IMR-90 (cell line): ENCODE results near the gene RIC3. TPM values are rescaled to one million over a fixed set of nuclear protein-coding genes. Genes with fewer than 3 reads are reported as not detected.

Experiments used
- ATAC-seq: fragments of 200-7000 bp; cut with Tn5 transposase; 2 replicates; pipeline ENCODE4 v1.9.1; 2020; ENCODE audit warnings: low read depth, mild to moderate bottlenecking, moderate library complexity
- Bru-seq: library from RNA; stranded (reverse); fragments of 400-500 nt; gene quantifications from one replicate; lab custom pipeline; 2021; lab: Mats Ljungman, UMichigan
- BruChase-seq, 2 experiments: library from RNA; stranded (reverse); fragments of 400-500 nt; gene quantifications; one replicate each; lab custom pipeline; 2021; lab: Mats Ljungman, UMichigan
- BruUV-seq: library from RNA; stranded (reverse); fragments of 400-500 nt; replicated peaks from 2 replicates; lab custom pipeline; 2021; lab: Mats Ljungman, UMichigan
- CTCF ChIA-PET: fragments of 300-600 bp; formaldehyde crosslinking; extraction: SDS; loops from one replicate; lab custom pipeline; 2021; ENCODE audit warnings: antibody characterized with exemption; lab: Yijun Ruan, JAX
- POLR2A ChIA-PET: fragments of 300-600 bp; sonication (Branson Sonifier 250); formaldehyde crosslinking; loops from one replicate; lab custom pipeline; 2022; ENCODE audit warnings: antibody characterized with exemption; ENCODE audit not compliant: unreplicated experiment; lab: Charles Lee
- DNase-seq: peaks from one replicate; pipeline ENCODE4 v3.0.0; 2013
- H2AFZ ChIP-seq: replicated peaks from 2 replicates; pipeline ENCODE3; 2013; ENCODE audit warnings: low read length, mild to moderate bottlenecking; ENCODE audit not compliant: poor library complexity
- H2AK5ac ChIP-seq: 2 replicates; pipeline ENCODE4 v1.6.1; 2013; ENCODE audit warnings: low read depth, low read length, inconsistent platforms
- H2AK9ac ChIP-seq: replicated peaks from 2 replicates; pipeline ENCODE3; 2013; ENCODE audit warnings: mild to moderate bottlenecking, low read depth, low read length, moderate library complexity; ENCODE audit not compliant: poor library complexity
- H2BK120ac ChIP-seq: 2 replicates; pipeline ENCODE4 v1.6.1; 2013; ENCODE audit warnings: low read depth, low read length, inconsistent platforms
- H2BK15ac ChIP-seq: 3 replicates; pipeline ENCODE4 v1.6.1; 2013; ENCODE audit warnings: low read depth, low read length, inconsistent platforms
- H2BK20ac ChIP-seq: 2 replicates; pipeline ENCODE4 v1.6.1; 2013; ENCODE audit warnings: low read depth, mild to moderate bottlenecking, inconsistent platforms, low read length, moderate library complexity
- H2BK5ac ChIP-seq: 2 replicates; pipeline ENCODE4 v1.6.1; 2013; ENCODE audit warnings: mild to moderate bottlenecking, low read depth, low read length, inconsistent platforms; ENCODE audit not compliant: poor library complexity, severe bottlenecking
- H3K14ac ChIP-seq: replicated peaks from 2 replicates; pipeline ENCODE4 v1.6.1; 2013; ENCODE audit warnings: low read depth, low read length, inconsistent platforms
- H3K18ac ChIP-seq: 2 replicates; pipeline ENCODE4 v1.6.1; 2013; ENCODE audit warnings: low read depth, low read length, control low read depth
- H3K23ac ChIP-seq: 2 replicates; pipeline ENCODE4 v1.6.1; 2013; ENCODE audit warnings: low read depth, low read length, inconsistent platforms
- H3K27ac ChIP-seq: 2 replicates; pipeline ENCODE4 v1.5.1; 2013; ENCODE audit warnings: mild to moderate bottlenecking, control low read depth, low read length; ENCODE audit not compliant: insufficient read depth
- H3K27me3 ChIP-seq: 2 replicates; pipeline ENCODE4 v1.6.1; 2013; ENCODE audit warnings: low read length; ENCODE audit not compliant: control insufficient read depth, insufficient read depth
- H3K36me3 ChIP-seq: 2 replicates; pipeline ENCODE4 v1.6.1; 2013; ENCODE audit warnings: low read length, mixed read lengths; ENCODE audit not compliant: control insufficient read depth, insufficient read depth
- H3K4ac ChIP-seq: 2 replicates; pipeline ENCODE4 v1.6.1; 2013; ENCODE audit warnings: low read depth, low read length, inconsistent platforms
- H3K4me1 ChIP-seq: 2 replicates; pipeline ENCODE4 v1.6.1; 2013; ENCODE audit warnings: low read length, mixed read lengths; ENCODE audit not compliant: control insufficient read depth, insufficient read depth
- H3K4me2 ChIP-seq: 2 replicates; pipeline ENCODE4 v1.6.1; 2013; ENCODE audit warnings: low read depth, mild to moderate bottlenecking, control low read depth, low read length, moderate library complexity
- H3K4me3 ChIP-seq: 2 replicates; pipeline ENCODE4 v1.5.1; 2013; ENCODE audit warnings: low read depth, mild to moderate bottlenecking, control low read depth, low read length, moderate library complexity; ENCODE audit not compliant: insufficient read depth
- H3K56ac ChIP-seq: 2 replicates; pipeline ENCODE4 v1.6.1; 2013; ENCODE audit warnings: low read length, inconsistent platforms; ENCODE audit not compliant: insufficient read depth; ENCODE audit errors: extremely low read depth
- H3K79me1 ChIP-seq, 2 experiments: 2 replicates each; pipeline ENCODE4 v1.6.1; 2013; ENCODE audit warnings: low read length in 2 of 2, inconsistent platforms in 1 of 2, low read depth in 1 of 2
- H3K9ac ChIP-seq: 2 replicates; pipeline ENCODE4 v1.6.1; 2013; ENCODE audit warnings: low read depth, low read length, control low read depth
- H3K9me1 ChIP-seq: 2 replicates; pipeline ENCODE4 v1.6.1; 2013; ENCODE audit warnings: low read length, inconsistent platforms; ENCODE audit not compliant: insufficient read depth
- H3K9me3 ChIP-seq: 2 replicates; pipeline ENCODE4 v1.6.1; 2013; ENCODE audit warnings: low read length; ENCODE audit not compliant: control insufficient read depth, insufficient read depth
- H4K20me1 ChIP-seq: 2 replicates; pipeline ENCODE4 v1.6.1; 2013; ENCODE audit warnings: low read length, inconsistent platforms; ENCODE audit not compliant: insufficient read depth
- H4K5ac ChIP-seq: 2 replicates; pipeline ENCODE4 v1.6.1; 2013; ENCODE audit warnings: mild to moderate bottlenecking, low read depth, low read length, control low read depth
- H4K8ac ChIP-seq, 2 experiments: 2 replicates each; pipeline ENCODE4 v1.6.1; 2013; ENCODE audit warnings: low read depth in 2 of 2, low read length in 2 of 2, control low read depth in 1 of 2, inconsistent platforms in 1 of 2
- H4K91ac ChIP-seq: 2 replicates; pipeline ENCODE4 v1.6.1; 2013; ENCODE audit warnings: low read depth, low read length, inconsistent platforms; ENCODE audit not compliant: insufficient read depth
- BHLHE40 ChIP-seq: fragments of 150-350 bp; IDR thresholded peaks from 2 replicates; pipeline ENCODE4 v1.6.1; 2016; ENCODE audit warnings: mild to moderate bottlenecking, low read depth, low read length
- CEBPB ChIP-seq: IDR thresholded peaks from 2 replicates; pipeline ENCODE4 v1.6.1; 2012; ENCODE audit warnings: low read depth, low read length, improper control_type of control experiment
- CHD1 ChIP-seq: IDR thresholded peaks from 2 replicates; pipeline ENCODE4 v1.6.1; 2012; ENCODE audit warnings: low read depth, low read length, improper control_type of control experiment
- CTCF ChIP-seq: conservative IDR thresholded peaks from 2 replicates; pipeline ENCODE4 v1.5.1; 2012; ENCODE audit warnings: mild to moderate bottlenecking, low read depth, low read length, improper control_type of control experiment
- FOS ChIP-seq: fragments of 150-350 bp; IDR thresholded peaks from 2 replicates; pipeline ENCODE4 v1.6.1; 2016; ENCODE audit warnings: low read depth, low read length
- MAZ ChIP-seq: IDR thresholded peaks from 2 replicates; pipeline ENCODE4 v1.6.1; 2012; ENCODE audit warnings: low read depth, mild to moderate bottlenecking, low read length, improper control_type of control experiment, moderate library complexity, borderline replicate concordance
- MXI1 ChIP-seq: IDR thresholded peaks from 2 replicates; pipeline ENCODE4 v1.6.1; 2012; ENCODE audit warnings: low read depth, mild to moderate bottlenecking, low read length, moderate library complexity, borderline replicate concordance
- NFE2L2 ChIP-seq: fragments of 150-350 bp; IDR thresholded peaks from 2 replicates; pipeline ENCODE4 v1.6.1; 2016; ENCODE audit warnings: low read depth, mild to moderate bottlenecking, low read length
- RAD21 ChIP-seq: IDR thresholded peaks from 2 replicates; pipeline ENCODE4 v1.6.1; 2012; ENCODE audit warnings: low read length, improper control_type of control experiment
- RCOR1 ChIP-seq: IDR thresholded peaks from 2 replicates; pipeline ENCODE4 v1.6.1; 2012; ENCODE audit warnings: mild to moderate bottlenecking, low read length, improper control_type of control experiment; ENCODE audit not compliant: insufficient replicate concordance
- RFX5 ChIP-seq: IDR thresholded peaks from 2 replicates; pipeline ENCODE4 v1.8.0; 2012; ENCODE audit warnings: low read depth, mild to moderate bottlenecking, low read length, moderate library complexity
- SMC3 ChIP-seq: fragments of 150-350 bp; IDR thresholded peaks from 2 replicates; pipeline ENCODE4 v1.6.1; 2016; ENCODE audit warnings: low read depth, mild to moderate bottlenecking, antibody characterized with exemption, low read length, moderate library complexity
- WGBS, 2 experiments: methylation state at CpG; one replicate each; pipeline versions ENCODE4 v1.1.5 to v1.1.7; 2013; ENCODE audit warnings: missing lambda C conversion rate in 2 of 2; ENCODE audit not compliant: insufficient read length in 1 of 2; ENCODE audit errors: extremely low coverage in 2 of 2; 5-methylcytosine and 5-hydroxymethylcytosine counted together
- dilution Hi-C: fragments of 300-500 bp; cut with HindIII; formaldehyde crosslinking; loops from one replicate; pipeline ENCODE4 v1.14.3; 2018; ENCODE audit warnings: low sequenced_read_pairs; ENCODE audit not compliant: unreplicated experiment
- in situ Hi-C: fragments of 300-500 bp; cut with MboI; formaldehyde crosslinking; loops from 3 replicates; pipeline ENCODE4 v1.14.3; 2019; ENCODE audit warnings: low sequenced_read_pairs, inconsistent platforms, mixed read lengths
- intact Hi-C: fragments of 100-400 bp; cut with micrococcal nuclease; formaldehyde crosslinking; loops from 2 replicates; pipeline ENCODE4 v1.10.0; 2022
- long read RNA-seq: library from polyadenylated mRNA; unstranded; transcript quantifications from one replicate; pipeline ENCODE4 v2.0.0, GENCODE V29; 2021; ENCODE audit not compliant: unreplicated experiment
- polyA plus RNA-seq, 3 experiments: library from polyadenylated mRNA; depleted of rRNA; stranded (reverse); fragments of >200 nt; gene quantifications; 2 replicates each; pipeline ENCODE4 v1.2.3, GENCODE V29; 2012; ENCODE audit warnings: low replicate concordance in 1 of 3
- total RNA-seq: library from RNA; depleted of rRNA; stranded (reverse); fragments of >200 nt; gene quantifications from 2 replicates; pipeline ENCODE4 v1.2.3, GENCODE V29; 2012; rRNA removed
- TF ChIP-seq, protein P1 (sequence below): fragments of 150-350 bp; IDR thresholded peaks from 2 replicates; pipeline ENCODE4 v1.6.1; 2017; ENCODE audit warnings: mild to moderate bottlenecking, antibody characterized with exemption, low read length, low read depth

RIC3 gene
- not detected in 2 replicates for total RNA-seq
- not detected in 2 replicates for polyA plus RNA-seq (2012; rRNA removed)
- polyA plus RNA-seq (2012; cell fraction: cytosol; rRNA removed) = not detected in 2 replicates
- 0.04 and 0.14 TPM in 2 replicates for polyA plus RNA-seq (2012; cell fraction: nucleus; rRNA removed; ENCODE audit: low replicate concordance)
- Bru-seq, nascent RNA = percentile 2 among the genes with signal in this experiment
- BruChase-seq, experiment 1, labeled RNA remaining after a 6-hour chase = percentile 2 among the genes with signal in this experiment
- BruChase-seq, experiment 2, labeled RNA remaining after a 2-hour chase = percentile 3 among the genes with signal in this experiment
- long read RNA-seq = 0 reads

GRCh38 chr11:8168485-8169257, at the start of gene RIC3:
Gene RIC3 (minus strand): TSS chr11:8169025. CDS start chr11:8168989, 36 bp downstream.
- ChIA-PET CTCF (no interaction called here), POLR2A (no interaction called here)
- H3K9ac ChIP-seq = no peak within 1 kb of the TSS
- H4K8ac ChIP-seq = no peak within 1 kb of the TSS
- intact Hi-C loops (no loop called here), dilution Hi-C loops (no loop called here), in situ Hi-C loops (no loop called here)
- no TSS peak for BruUV-seq
- no peaks in the 10 kb centered on the region for H3K4me1 ChIP-seq
- peak within 1 kb of the TSS; percentile 37 for H2AFZ ChIP-seq
- H3K4me2 ChIP-seq = no peak within 1 kb of the TSS
- no peak within 1 kb of the TSS for H2BK20ac ChIP-seq
- H3K9me3 ChIP-seq = peaks cover 4% of the 10 kb centered on the region; the same call in 1 of the 2 replicates
- H3K4me3 ChIP-seq = no peak within 1 kb of the TSS; the same call in 1 of the 2 replicates
- no peak within 1 kb of the TSS for H2AK5ac ChIP-seq
- H3K14ac ChIP-seq = no peak within 1 kb of the TSS
- H2BK15ac ChIP-seq = no peak within 1 kb of the TSS
- no peak within 1 kb of the TSS for H2BK5ac ChIP-seq
- peaks cover 14% of the 10 kb centered on the region for H3K27me3 ChIP-seq
- H3K18ac ChIP-seq = no peak within 1 kb of the TSS
- no peak within 1 kb of the TSS for H3K56ac ChIP-seq
- H2AK9ac ChIP-seq = no peak within 1 kb of the TSS
- no peaks in the 10 kb centered on the region for H3K79me1 ChIP-seq
- H3K36me3 ChIP-seq = no peaks in the 10 kb centered on the region
- 9% methylated on average over 39 of the region's 62 CpGs; no CpG with 5 or more reads in 1 of the 2 experiments for WGBS, 2 experiments
- no peaks in the 10 kb centered on the region for H4K20me1 ChIP-seq
- no peak within 1 kb of the TSS for H3K27ac ChIP-seq
- DNase-seq = no peak
- H3K23ac ChIP-seq = no peak within 1 kb of the TSS
- H4K5ac ChIP-seq = no peak within 1 kb of the TSS
- H3K9me1 ChIP-seq = no peaks in the 10 kb centered on the region
- no peak within 1 kb of the TSS for H3K4ac ChIP-seq
- no peak for ATAC-seq
- no peak within 1 kb of the TSS for H2BK120ac ChIP-seq
- H4K91ac ChIP-seq = no peak within 1 kb of the TSS
- TF ChIP-seq RAD21 (no peak), RCOR1 (no peak), CEBPB (no peak), BHLHE40 (no peak), MXI1 (no peak), SMC3 (no peak), MAZ (no peak), FOS (no peak), CHD1 (no peak), NFE2L2 (no peak), CTCF (no peak), RFX5 (no peak)
- TF ChIP-seq, protein P1, sequence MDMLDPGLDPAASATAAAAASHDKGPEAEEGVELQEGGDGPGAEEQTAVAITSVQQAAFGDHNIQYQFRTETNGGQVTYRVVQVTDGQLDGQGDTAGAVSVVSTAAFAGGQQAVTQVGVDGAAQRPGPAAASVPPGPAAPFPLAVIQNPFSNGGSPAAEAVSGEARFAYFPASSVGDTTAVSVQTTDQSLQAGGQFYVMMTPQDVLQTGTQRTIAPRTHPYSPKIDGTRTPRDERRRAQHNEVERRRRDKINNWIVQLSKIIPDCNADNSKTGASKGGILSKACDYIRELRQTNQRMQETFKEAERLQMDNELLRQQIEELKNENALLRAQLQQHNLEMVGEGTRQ = no peak
